HepG2 (cell line): ENCODE data around the gene IRS2. TPM values are rescaled to one million over a fixed set of nuclear protein-coding genes. Genes with fewer than 3 reads are reported as not detected.

Experiments
- ATAC-seq: fragments of 200-7000 bp; cut with Tn5 transposase; 3 replicates; pipeline ENCODE4 v1.9.1; 2020; ENCODE audit warnings: mild to moderate bottlenecking, moderate library complexity
- BruUV-seq: library from RNA; stranded (reverse); fragments of 400-500 nt; replicated peaks from 2 replicates; lab custom pipeline; 2021; lab: Mats Ljungman, UMichigan
- CTCF ChIA-PET: fragments of 300-600 bp; formaldehyde crosslinking; extraction: SDS; loops from one replicate; lab custom pipeline; 2021; ENCODE audit warnings: low total read pairs, inconsistent platforms, low intra/inter-chr PET ratio; lab: Yijun Ruan, JAX
- POLR2A ChIA-PET: fragments of 350-600 bp; sonication (Branson Sonifier 250); formaldehyde crosslinking; loops from one replicate; lab custom pipeline; 2020; ENCODE audit warnings: antibody characterized with exemption, inconsistent platforms; lab: Yijun Ruan, JAX
- DNase-seq: peaks from one replicate; pipeline ENCODE4 v3.0.0-alpha.2; 2015; ENCODE audit warnings: low spot score
- FAIRE-seq: peaks from 3 replicates; lab custom pipeline; 2011; peaks lifted over from hg19 to GRCh38; lab: Jason Lieb, UNC
- H2AFZ ChIP-seq: one replicate; pipeline ENCODE4 v1.6.1; 2011; ENCODE audit warnings: low read length, inconsistent platforms
- H3K27ac ChIP-seq: fragments of 300-600 bp; 3 replicates; pipeline ENCODE4 v1.8.0; 2011; ENCODE audit warnings: mixed run types, mild to moderate bottlenecking, mixed read lengths, low read length, inconsistent platforms; ENCODE audit not compliant: insufficient read depth; ENCODE audit errors: extremely low read length
- H3K27me3 ChIP-seq, 2 experiments: fragments of 200-600 bp in 1 of 2; 2 replicates in 1 of 2; 3 replicates in 1 of 2; pipeline versions ENCODE4 v1.6.0 to v1.8.0; 2011; ENCODE audit warnings: low read length in 2 of 2, mild to moderate bottlenecking in 2 of 2, moderate library complexity in 2 of 2, inconsistent platforms in 1 of 2; ENCODE audit not compliant: insufficient read depth in 2 of 2, control insufficient read depth in 1 of 2
- H3K36me3 ChIP-seq, 2 experiments: fragments of 200-600 bp in 1 of 2; replicated peaks in 1 of 2; 2 replicates in 1 of 2; 3 replicates in 1 of 2; pipeline versions ENCODE4 v1.5.1 to v1.8.0; 2011; ENCODE audit warnings: low read length in 2 of 2, inconsistent platforms in 1 of 2; ENCODE audit not compliant: insufficient read depth in 2 of 2, control insufficient read depth in 1 of 2
- H3K4me1 ChIP-seq: 2 replicates; pipeline ENCODE4 v1.5.1; 2012; ENCODE audit warnings: low read length, inconsistent platforms; ENCODE audit not compliant: insufficient read depth
- H3K4me2 ChIP-seq: 2 replicates; pipeline ENCODE4 v1.6.0; 2011; ENCODE audit warnings: low read depth, low read length, inconsistent platforms
- H3K4me3 ChIP-seq, 3 experiments: fragments of 200-600 bp in 1 of 3; sonication (generic), shearing (Covaris generic) in 1 of 3; replicated peaks in 1 of 3; 2 replicates each; pipeline ENCODE4 v1.5.1; 2011 to 2016; ENCODE audit warnings: low read length in 3 of 3, inconsistent platforms in 2 of 3, low read depth in 2 of 3, mild to moderate bottlenecking in 2 of 3, control low read depth in 1 of 3, mixed read lengths in 1 of 3; ENCODE audit not compliant: insufficient read depth in 1 of 3
- H3K79me2 ChIP-seq: one replicate; pipeline ENCODE4 v1.6.1; 2011; ENCODE audit warnings: low read length, inconsistent platforms; ENCODE audit not compliant: insufficient read depth
- H3K9ac ChIP-seq: 2 replicates; pipeline ENCODE4 v1.6.0; 2011; ENCODE audit warnings: mild to moderate bottlenecking, low read depth, low read length, inconsistent platforms; ENCODE audit not compliant: insufficient read depth
- H3K9me3 ChIP-seq: 2 replicates; pipeline ENCODE4 v1.5.1; 2012; ENCODE audit warnings: mild to moderate bottlenecking, low read length
- H4K20me1 ChIP-seq: 2 replicates; pipeline ENCODE4 v1.6.0; 2011; ENCODE audit warnings: inconsistent platforms, mild to moderate bottlenecking, low read length, moderate library complexity; ENCODE audit not compliant: insufficient read depth
- ATF5 ChIP-seq: sonication (generic); formaldehyde crosslinking; IDR thresholded peaks from 2 replicates; pipeline ENCODE4 v1.4.0; 2020; ENCODE audit warnings: mild to moderate bottlenecking, low read depth, missing genetic modification reagents
- CC2D1A ChIP-seq: sonication (generic); formaldehyde crosslinking; IDR thresholded peaks from 2 replicates; pipeline ENCODE4 v1.8.1; 2023; ENCODE audit warnings: mild to moderate bottlenecking, missing genetic modification reagents
- ELF1 ChIP-seq: sonication (generic); formaldehyde crosslinking; IDR thresholded peaks from 2 replicates; pipeline ENCODE4 v1.4.0; 2020; ENCODE audit warnings: missing genetic modification reagents
- WGBS: methylation state at CpG from one replicate; pipeline ENCODE4 v1.1.6; 2017; ENCODE audit warnings: low lambda C conversion rate; 5-methylcytosine and 5-hydroxymethylcytosine counted together
- in situ Hi-C: cut with HindIII; loops from 2 replicates; pipeline ENCODE4 v1.10.0; 2017; ENCODE audit warnings: low pct_unique_long_range_greater_than_20kb; ENCODE audit not compliant: extremely low pct_ligation_motif_present
- intact Hi-C: fragments of 100-400 bp; cut with micrococcal nuclease; formaldehyde crosslinking; loops from one replicate; pipeline ENCODE4 v1.10.0; 2022; ENCODE audit not compliant: unreplicated experiment
- polyA plus RNA-seq, 8 experiments: library from polyadenylated mRNA; depleted of rRNA in 3 of 8; stranded (reverse) in 7 of 8; unstranded in 1 of 8; fragments of >200 nt; fragmentation: Illumina TruSeq in 4 of 8; extraction: Trizol in 4 of 8; gene quantifications; 2 replicates each; pipeline versions ENCODE4 v1.2.1 to v1.2.3, GENCODE V29; 2011 to 2016; ENCODE audit warnings: low read depth in 4 of 8, missing spikeins in 1 of 8, mixed read lengths in 1 of 8; ENCODE audit not compliant: insufficient read depth in 1 of 8
- total RNA-seq, 5 experiments: library from RNA; depleted of rRNA; stranded (reverse); fragments of >200 nt; fragmentation: Illumina TruSeq; extraction: Trizol; gene quantifications; 2 replicates each; pipeline ENCODE4 v1.2.3, GENCODE V29; 2016; ENCODE audit warnings: low read depth in 1 of 5

Gene IRS2
- total and polyA plus RNA-seq, 2 of the 13 experiments (the other 11 are each of a cell fraction or from before 2014, with no cell fraction given), result 0.02 to 0.04 TPM

- Histone ChIP-seq H3K4me2 (no peak overlapping the region), H3K27ac (no peak overlapping the region), H3K36me3 (no peaks in the 10 kb centered on the region), H3K4me3 (no peak overlapping the region), H4K20me1 (no peaks in the 10 kb centered on the region), H3K9me3 (no peaks in the 10 kb centered on the region), H3K4me1 (no peaks in the 10 kb centered on the region), H3K27me3 (no peaks in the 10 kb centered on the region; a peak in 1 of 5 replicates), H3K79me2 (no peaks in the 10 kb centered on the region), H2AFZ (no peak overlapping the region), H3K9ac (no peak overlapping the region)
- TF ChIP-seq ATF5 (CRISPR knock-in tag) (no peak), ELF1 (CRISPR knock-in tag) (no peak)
- BruUV-seq, result no TSS peak
- intact Hi-C loops (no loop called here), in situ Hi-C loops (no loop called here)
- no peak for DNase-seq
- no peak for FAIRE-seq
- POLR2A ChIA-PET, result no interaction called here
- CTCF ChIA-PET, result no interaction called here
- 45% methylated on average over 12 of the region's 12 CpGs for WGBS
- ATAC-seq, result no peak
These were observed 42.5 kb downstream of the IRS2 start for GRCh38 chr13:109743706-109744453.

GRCh38 chr13:109741966-109742365 is 44.4 kb downstream of the IRS2 start:
- POLR2A ChIA-PET, result no interaction called here
- no peaks in the 10 kb centered on the region for H3K36me3 ChIP-seq
- CTCF ChIA-PET, result no interaction called here
- H3K4me3 ChIP-seq, result no peak overlapping the region
- 45% methylated on average over 7 of the region's 7 CpGs for WGBS
- H4K20me1 ChIP-seq, result no peaks in the 10 kb centered on the region
- H3K4me2 ChIP-seq, result no peak overlapping the region
- no peak overlapping the region for H3K27ac ChIP-seq
- no peaks in the 10 kb centered on the region for H3K9me3 ChIP-seq
- no peak for TF ChIP-seq CC2D1A (CRISPR knock-in tag)
- TF ChIP-seq, all 625 proteins: peak for 0
- BruUV-seq, result no TSS peak
- Histone ChIP-seq H3K4me1 (no peaks in the 10 kb centered on the region), H3K27me3 (no peaks in the 10 kb centered on the region; a peak in 1 of 5 replicates), H3K79me2 (no peaks in the 10 kb centered on the region), H2AFZ (no peak overlapping the region), H3K9ac (no peak overlapping the region)
- intact Hi-C loops, result no loop called here
- in situ Hi-C loops, result no loop called here
- no peak for FAIRE-seq
- ATAC-seq, result no peak
- DNase-seq, result no peak
